RWPE2 (cell line): Measurements from ENCODE around the gene SSRP1.

Experiments
- ATAC-seq: fragments of 200-7000 bp; cut with Tn5 transposase; 3 replicates; pipeline ENCODE4 v1.9.1; 2021; ENCODE audit warnings: low read depth
- DNase-seq: peaks from one replicate; pipeline ENCODE4 v3.0.0-alpha.2; 2020; ENCODE audit warnings: low spot score
- H3K27ac ChIP-seq: fragments of 450-650 bp; 2 replicates; pipeline ENCODE4 v1.5.1; 2017; ENCODE audit warnings: mild to moderate bottlenecking; ENCODE audit not compliant: poor library complexity, severe bottlenecking
- H3K27me3 ChIP-seq: fragments of 250-450 bp; sonication (Bioruptor Pico); 2 replicates; pipeline ENCODE4 v1.5.1; 2021; ENCODE audit warnings: mild to moderate bottlenecking, moderate library complexity; ENCODE audit not compliant: insufficient read depth, poor library complexity, severe bottlenecking
- H3K36me3 ChIP-seq: fragments of 250-450 bp; sonication (Bioruptor Pico); 2 replicates; pipeline ENCODE4 v1.5.1; 2020; ENCODE audit warnings: low read depth, mild to moderate bottlenecking, moderate library complexity
- H3K4me1 ChIP-seq: fragments of 250-450 bp; sonication (Bioruptor Pico); 2 replicates; pipeline ENCODE4 v1.5.1; 2021; ENCODE audit warnings: mild to moderate bottlenecking, moderate library complexity; ENCODE audit not compliant: insufficient read depth, poor library complexity, severe bottlenecking
- H3K4me3 ChIP-seq: fragments of 250-450 bp; sonication (Bioruptor Pico); 2 replicates; pipeline ENCODE4 v1.5.1; 2021; ENCODE audit warnings: mild to moderate bottlenecking, moderate library complexity; ENCODE audit not compliant: severe bottlenecking
- H3K9me3 ChIP-seq: fragments of 250-450 bp; sonication (Bioruptor Pico); 2 replicates; pipeline ENCODE4 v1.5.1; 2021; ENCODE audit warnings: mild to moderate bottlenecking, moderate library complexity; ENCODE audit not compliant: severe bottlenecking
- CTCF ChIP-seq: fragments of 450-650 bp; IDR thresholded peaks from one replicate; pipeline ENCODE4 v1.5.1; 2017; ENCODE audit warnings: mild to moderate bottlenecking, moderate library complexity; ENCODE audit not compliant: poor library complexity, severe bottlenecking

The SSRP1 gene

DNA sequence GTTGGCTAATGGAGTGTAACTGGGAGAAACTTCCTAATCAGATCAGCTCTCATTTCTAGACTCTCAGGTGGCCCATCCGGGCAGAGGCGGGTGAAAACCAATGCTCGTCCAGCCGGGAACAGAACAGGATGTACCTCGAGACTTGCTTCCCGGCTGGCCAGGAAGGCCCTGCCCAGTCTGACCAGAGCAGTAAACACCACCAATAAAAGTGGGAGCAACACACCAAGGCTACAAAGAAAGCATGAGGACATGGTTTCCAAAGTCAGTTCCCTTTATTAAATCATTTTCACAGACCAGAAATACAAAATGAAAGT is 10.0 kb downstream of the SSRP1 start:
- peak overlapping the region; percentile 58 for H3K4me3 ChIP-seq
- H3K27me3 ChIP-seq, result no peaks in the 10 kb centered on the region
- no peaks in the 10 kb centered on the region for H3K9me3 ChIP-seq
- peaks cover 23% of the 10 kb centered on the region for H3K4me1 ChIP-seq
- ATAC-seq, result peak; percentile 4
- no peak for DNase-seq
- peak overlapping the region; percentile 92 for H3K27ac ChIP-seq
- peaks cover 60% of the 10 kb centered on the region for H3K36me3 ChIP-seq
- TF ChIP-seq CTCF, result no peak

- Histone ChIP-seq H3K27me3 (no peaks in the 10 kb centered on the region), H3K36me3 (peaks cover 60% of the 10 kb centered on the region), H3K27ac (peak within 1 kb of the TSS; percentile 92), H3K4me3 (peak within 1 kb of the TSS; percentile 58), H3K9me3 (no peaks in the 10 kb centered on the region), H3K4me1 (peaks cover 23% of the 10 kb centered on the region)
- TF ChIP-seq CTCF, result no peak
- ATAC-seq (peak; percentile 69), DNase-seq (peak; percentile 96)
Observed at GRCh38 chr11:57324886-57325734, 10.6 kb downstream of the SSRP1 start, which contains the start of gene TNKS1BP1. Gene TNKS1BP1 (minus strand): TSS chr11:57324952. CDS start chr11:57321885, 3,067 bp downstream.

GRCh38 chr11:57324154-57324885 is 11.4 kb downstream of the SSRP1 start:
- Histone ChIP-seq H3K9me3 (no peaks in the 10 kb centered on the region), H3K27ac (peak overlapping the region; percentile 92), H3K4me3 (peak overlapping the region; percentile 58), H3K4me1 (peaks cover 23% of the 10 kb centered on the region), H3K36me3 (peaks cover 60% of the 10 kb centered on the region), H3K27me3 (no peaks in the 10 kb centered on the region)
- no peak for TF ChIP-seq CTCF
- DNase-seq (no peak), ATAC-seq (no peak)

GRCh38 chr11:57323855-57324153 is 11.9 kb downstream of the SSRP1 start:
- ATAC-seq (no peak), DNase-seq (no peak)
- Histone ChIP-seq H3K4me1 (peaks cover 23% of the 10 kb centered on the region), H3K4me3 (peak overlapping the region; percentile 58), H3K36me3 (peaks cover 60% of the 10 kb centered on the region), H3K27me3 (no peaks in the 10 kb centered on the region), H3K9me3 (no peaks in the 10 kb centered on the region), H3K27ac (peak overlapping the region; percentile 92)
- TF ChIP-seq CTCF, result no peak
